Cerebellar cortex (tissue), 1 donor: ENCODE measurements around the gene TXNRD1.
"Not testable (repeated sequence)": the region's sequence is repeated elsewhere in the genome, so short reads cannot be mapped to it uniquely, and the experiment has no call there.

ENCODE experiments used
- DNase-seq: peaks from one replicate; pipeline ENCODE4 v3.0.0-alpha.2; 2015; ENCODE audit warnings: low spot score

TXNRD1 gene

GRCh38 chr12:104215638-104216297 lies at the start of gene TXNRD1:
Gene TXNRD1, plus strand, starts transcription at chr12:104215779. Its CDS starts 24 bp downstream, at chr12:104215803.
- DNase-seq = no peak

DNA sequence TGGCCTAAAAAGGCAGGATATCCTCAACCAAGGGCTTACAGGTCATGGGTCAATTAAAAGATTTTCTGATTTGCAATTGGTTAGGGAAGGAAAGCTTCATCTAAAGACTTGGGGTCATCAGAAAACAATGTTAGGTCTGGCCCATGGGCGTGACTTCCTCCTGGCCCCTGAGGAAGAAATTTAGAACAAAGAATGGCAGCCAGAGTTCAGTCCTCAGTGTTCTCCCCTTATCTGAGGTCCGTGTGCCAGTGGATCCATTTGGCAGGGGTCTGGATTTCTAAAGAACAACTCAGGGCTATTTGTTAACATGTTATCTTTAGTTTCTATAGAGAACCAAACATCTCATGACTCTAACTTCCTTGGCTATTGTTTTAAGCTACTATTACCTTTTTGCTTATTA lies 49.8 kb upstream of the TXNRD1 start:
- no peak for DNase-seq

- DNase-seq = no peak
Measured at GRCh38 chr12:104166465-104166864, 49.1 kb upstream of the TXNRD1 start.

- no peak for DNase-seq
Measured at GRCh38 chr12:104167519-104168458, 47.8 kb upstream of the TXNRD1 start.

DNA sequence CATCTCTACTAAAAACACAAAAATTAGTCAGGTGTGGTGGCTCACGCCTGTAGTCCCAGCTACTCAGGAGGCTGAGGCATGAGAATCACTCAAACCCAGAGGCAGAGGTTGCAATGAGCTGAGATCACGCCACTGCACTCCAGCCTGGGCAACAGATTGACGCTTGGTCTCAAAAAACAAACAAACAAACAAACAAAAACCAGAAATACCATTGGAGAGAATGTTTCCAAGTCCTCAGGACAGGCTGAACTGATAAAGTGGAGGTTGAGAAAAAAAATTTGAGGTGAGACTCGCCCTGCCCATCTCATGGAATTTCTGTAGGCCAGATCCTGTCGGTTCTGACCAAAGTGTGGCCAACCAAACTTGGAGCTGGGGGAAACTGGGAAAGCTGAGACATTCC lies 47.0 kb upstream of the TXNRD1 start:
- no peak for DNase-seq

DNA sequence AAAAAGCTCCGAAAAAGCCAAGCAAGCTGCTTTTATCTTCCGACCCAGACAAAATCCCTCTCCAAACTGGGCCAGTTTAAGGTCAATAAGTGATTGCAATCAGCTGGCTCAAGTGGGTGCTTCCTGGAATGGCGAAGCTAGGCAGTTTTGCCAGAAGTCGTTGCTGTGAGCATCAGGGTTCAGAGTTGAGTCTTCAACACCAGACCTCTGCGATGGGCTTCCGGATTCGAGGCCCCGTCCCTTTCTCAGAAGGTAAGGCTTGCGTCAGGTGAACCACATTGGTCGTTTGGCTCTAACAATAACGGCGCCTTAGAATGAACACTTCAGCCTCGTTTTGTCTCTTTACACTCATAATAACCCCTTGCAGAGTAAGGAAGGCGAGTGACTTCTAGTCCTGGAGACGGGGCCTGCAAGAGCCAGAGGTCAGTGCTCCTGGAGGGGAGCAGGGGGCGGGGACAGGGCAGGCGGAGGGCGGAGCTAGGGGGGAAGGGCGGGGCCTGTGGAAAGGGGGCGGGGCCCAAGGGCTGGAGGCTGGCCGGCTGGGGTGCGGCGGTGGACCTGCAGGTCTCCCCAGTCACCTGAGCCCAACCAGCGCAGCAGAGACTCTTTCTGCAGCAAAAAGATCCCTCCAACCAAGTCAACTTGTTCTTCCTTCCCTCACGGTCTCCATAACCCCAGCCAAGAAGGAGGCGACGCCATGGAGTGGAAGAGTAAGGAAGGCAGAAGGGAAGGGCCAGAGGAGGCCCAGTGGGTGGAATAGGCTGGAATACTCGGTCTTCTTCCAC lies 43.6 kb upstream of the TXNRD1 start:
- DNase-seq = no peak

GRCh38 chr12:104172570-104172947 lies 43.0 kb upstream of the TXNRD1 start:
- no peak for DNase-seq

DNA sequence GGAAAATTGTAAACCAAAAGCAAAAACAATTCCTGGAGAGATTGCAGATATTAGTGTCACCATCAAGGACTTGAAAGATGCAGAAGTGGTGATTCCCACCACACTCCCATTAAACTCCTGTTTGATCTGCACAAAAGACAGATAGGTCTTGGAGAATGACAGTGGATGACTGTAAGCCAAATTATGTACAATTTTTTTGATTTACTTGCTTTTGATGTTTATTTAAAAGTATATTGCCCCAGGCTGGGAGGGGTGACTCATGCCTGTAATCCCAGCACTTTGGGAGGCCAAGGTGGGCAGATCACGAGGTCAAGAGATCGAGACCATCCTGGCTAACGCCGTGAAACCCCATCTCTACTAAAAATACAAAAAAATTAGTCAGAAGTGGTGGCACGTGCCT lies 41.8 kb upstream of the TXNRD1 start:
- not testable (repeated sequence) for DNase-seq

GRCh38 chr12:104175726-104176247 lies 39.8 kb upstream of the TXNRD1 start:
- DNase-seq = no peak

- no peak for DNase-seq
Measured at GRCh38 chr12:104177336-104177662, 38.3 kb upstream of the TXNRD1 start.

DNA sequence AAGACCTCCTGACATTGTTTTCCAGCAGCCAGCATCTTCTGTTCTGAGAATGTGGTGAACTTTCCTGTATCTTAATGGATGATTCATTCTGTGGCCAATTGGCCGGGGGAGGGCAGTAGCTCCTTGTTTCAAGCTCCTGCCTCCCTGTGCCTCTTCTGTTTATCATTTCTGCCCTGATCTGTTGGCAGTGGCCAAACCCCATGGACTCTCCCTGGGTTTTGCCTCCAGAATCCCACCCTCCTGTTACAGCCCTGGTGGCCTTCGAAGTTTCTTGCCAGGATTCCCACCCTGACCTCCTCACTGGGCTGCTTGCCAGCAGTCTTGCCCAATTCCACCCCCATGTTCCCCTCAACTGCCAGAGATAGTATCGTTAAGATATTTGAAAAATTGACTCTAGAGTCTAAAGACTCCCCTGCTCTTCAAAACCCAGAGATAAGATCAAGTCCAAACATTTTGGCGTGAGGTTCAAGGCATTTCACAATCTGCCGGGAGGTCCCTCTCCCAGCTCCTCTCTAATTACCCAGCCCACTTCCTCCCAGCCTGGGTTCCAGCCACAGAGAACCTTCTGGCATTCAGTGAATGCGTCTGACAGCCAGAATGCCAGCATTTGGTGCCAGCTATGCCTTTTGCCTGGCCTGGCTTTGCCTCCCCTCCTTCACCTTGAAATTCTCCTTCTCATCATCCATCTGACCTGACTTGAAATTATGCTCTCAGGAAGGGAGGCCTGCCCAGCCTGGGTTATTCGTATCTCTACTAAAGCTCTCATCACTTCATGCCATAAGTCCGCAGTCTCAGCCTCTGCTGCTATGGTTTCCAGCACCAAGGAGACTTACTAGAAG lies 37.7 kb upstream of the TXNRD1 start:
- DNase-seq = no peak

DNA sequence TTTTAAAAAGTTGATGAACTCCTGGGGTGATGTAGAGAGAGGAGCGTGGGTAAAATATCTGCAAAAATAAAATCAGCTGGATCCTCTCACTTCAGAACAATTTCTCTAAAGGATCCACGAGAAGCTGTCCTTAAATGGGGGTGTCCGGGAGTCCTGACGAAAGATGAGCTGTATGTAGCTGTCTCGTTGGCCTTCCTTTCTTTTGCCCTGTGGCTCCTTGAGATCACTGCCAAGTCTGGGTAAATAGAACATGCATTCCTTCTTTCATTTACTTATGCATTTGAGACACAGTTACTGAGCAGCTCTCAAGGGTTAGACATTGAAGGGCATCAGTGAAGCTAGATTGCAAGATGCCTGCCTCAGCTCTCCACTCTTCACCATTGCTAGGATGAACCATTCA lies 35.2 kb upstream of the TXNRD1 start:
- DNase-seq = no peak

GRCh38 chr12:104181313-104181712 lies 34.3 kb upstream of the TXNRD1 start:
- no peak for DNase-seq

GRCh38 chr12:104182144-104182543 lies 33.4 kb upstream of the TXNRD1 start:
- no peak for DNase-seq

DNA sequence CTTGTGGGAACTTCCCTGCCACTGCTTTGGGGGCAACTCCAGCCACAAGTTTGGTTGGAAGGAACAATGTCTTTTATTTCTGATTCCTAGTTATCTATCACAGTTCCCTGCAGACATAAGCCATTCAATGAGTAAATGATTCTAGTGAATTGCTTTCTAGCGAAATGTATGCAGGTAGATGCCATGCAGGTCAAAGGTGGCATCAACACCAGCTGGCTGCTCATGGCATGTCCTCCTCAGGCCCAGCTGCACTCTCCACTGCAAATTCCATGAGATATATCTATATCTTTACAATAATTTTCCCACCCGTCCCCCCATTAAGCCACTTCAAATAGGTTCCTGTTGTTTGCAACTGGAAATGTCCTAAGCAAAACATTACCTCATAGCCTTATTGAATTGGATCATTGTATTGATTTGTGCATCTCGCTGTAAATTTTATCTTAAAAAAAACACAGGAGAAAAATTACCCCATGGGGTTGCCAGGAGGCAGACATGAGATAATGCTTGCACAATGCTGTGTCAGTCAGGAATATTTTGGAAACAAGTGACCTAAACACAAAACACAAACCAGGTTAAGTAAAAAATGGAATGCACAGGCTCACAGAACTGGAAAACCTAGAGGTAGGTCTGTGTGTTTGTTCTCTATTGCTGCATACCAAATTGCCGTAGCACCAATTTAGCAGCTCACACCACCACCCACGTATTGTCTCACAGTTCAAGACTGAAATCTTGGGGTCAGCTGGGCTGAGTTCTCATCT lies 32.8 kb upstream of the TXNRD1 start:
- no peak for DNase-seq

DNA sequence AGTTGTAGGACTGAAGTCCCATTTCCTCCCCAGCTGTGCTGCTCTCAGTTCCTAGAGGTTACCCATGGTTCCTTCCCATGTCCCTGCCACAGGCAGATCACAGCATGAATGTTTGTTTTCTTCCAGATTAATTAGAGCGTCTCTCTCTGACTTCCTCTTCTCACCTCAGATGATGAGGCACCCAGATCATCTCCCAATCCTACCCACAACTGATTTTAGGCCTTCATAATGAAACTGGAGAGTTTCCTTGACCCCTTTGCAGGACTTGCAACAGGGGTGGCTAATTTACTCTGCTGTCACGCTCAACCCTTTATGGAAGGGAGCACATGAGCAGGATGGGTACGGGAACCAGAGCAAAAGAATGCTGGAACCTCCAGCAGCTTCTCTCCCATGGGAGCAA lies 32.1 kb upstream of the TXNRD1 start:
- no peak for DNase-seq

GRCh38 chr12:104187446-104188155 lies 28.0 kb upstream of the TXNRD1 start:
- DNase-seq = no peak

DNA sequence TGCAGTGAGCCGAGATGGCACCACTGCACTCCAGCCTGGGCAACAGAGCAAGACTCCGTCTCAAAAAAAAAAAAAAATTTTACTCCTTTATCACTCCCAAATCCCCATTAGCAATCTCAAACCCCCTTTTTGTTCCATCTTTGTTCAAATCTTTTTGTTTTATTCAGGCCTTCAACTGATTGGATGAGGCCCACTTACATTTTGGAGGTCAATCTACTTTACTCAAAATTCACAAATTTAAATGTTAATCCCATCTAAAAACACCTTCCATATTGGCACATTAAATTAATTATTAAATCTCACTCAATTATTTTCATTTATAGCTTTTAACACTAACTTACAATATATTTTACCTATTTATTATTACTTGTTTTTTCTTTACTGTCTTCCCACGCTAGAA lies 27.0 kb upstream of the TXNRD1 start:
- DNase-seq = no peak

GRCh38 chr12:104189915-104190555 lies 25.5 kb upstream of the TXNRD1 start:
- DNase-seq = no peak
